GM12878 (cell line): ENCODE results near the gene PVALEF. TPM values are rescaled to one million over a fixed set of nuclear protein-coding genes. Genes with fewer than 3 reads are reported as not detected.

Experiments
- ATAC-seq: fragments of 200-7000 bp; cut with Tn5 transposase; 3 replicates; pipeline ENCODE4 v1.9.1; 2020; ENCODE audit warnings: mild to moderate bottlenecking, moderate library complexity
- BruUV-seq: library from RNA; stranded (reverse); fragments of 400-500 nt; replicated peaks from 2 replicates; lab custom pipeline; 2021; lab: Mats Ljungman, UMichigan
- CTCF ChIA-PET: fragments of 300-600 bp; sonication (Branson Sonifier 250); formaldehyde crosslinking; extraction: SDS; loops from one replicate; lab custom pipeline; 2021; ENCODE audit warnings: inconsistent platforms; lab: Yijun Ruan, JAX
- POLR2A ChIA-PET: fragments of 350-600 bp; formaldehyde crosslinking; extraction: SDS; loops from one replicate; lab custom pipeline; 2021; ENCODE audit warnings: inconsistent platforms; lab: Charles Lee
- RAD21 ChIA-PET: fragments of 300-600 bp; sonication (Branson Sonifier 250); formaldehyde crosslinking; loops from one replicate; lab custom pipeline; 2023; ENCODE audit warnings: antibody characterized with exemption; ENCODE audit not compliant: unreplicated experiment; lab: Charles Lee
- SMC1A ChIA-PET: fragments of 300-600 bp; sonication (Branson Sonifier 250); formaldehyde crosslinking; loops from one replicate; lab custom pipeline; 2023; ENCODE audit not compliant: unreplicated experiment, uncharacterized antibody; lab: Charles Lee
- DNase-seq: peaks from one replicate; pipeline ENCODE4 v3.0.0-alpha.2; 2011; ENCODE audit warnings: low read depth, low spot score
- FAIRE-seq: peaks from 3 replicates; lab custom pipeline; 2011; peaks lifted over from hg19 to GRCh38; lab: Jason Lieb, UNC
- H2AFZ ChIP-seq: 2 replicates; pipeline ENCODE4 v1.6.0; 2011; ENCODE audit warnings: low read depth, low read length, control low read depth; ENCODE audit not compliant: control insufficient read depth
- H3K27ac ChIP-seq: 2 replicates; pipeline ENCODE4 v1.5.1; 2011; ENCODE audit warnings: control low read depth; ENCODE audit not compliant: control insufficient read depth, insufficient read depth
- H3K27me3 ChIP-seq, 2 experiments: replicated peaks in 1 of 2; 2 replicates each; pipeline versions ENCODE4 v1.6.0 to v1.6.1; 2011; ENCODE audit warnings: low read length in 1 of 2; ENCODE audit not compliant: control insufficient read depth in 2 of 2, insufficient read depth in 2 of 2
- H3K36me3 ChIP-seq, 2 experiments: 2 replicates each; pipeline ENCODE4 v1.5.1; 2011; ENCODE audit warnings: low read length in 1 of 2; ENCODE audit not compliant: control insufficient read depth in 2 of 2, insufficient read depth in 2 of 2
- H3K4me1 ChIP-seq: 2 replicates; pipeline ENCODE4 v1.6.1; 2011; ENCODE audit warnings: mild to moderate bottlenecking, low read length, moderate library complexity, mixed read lengths; ENCODE audit not compliant: control insufficient read depth, insufficient read depth
- H3K4me2 ChIP-seq: 2 replicates; pipeline ENCODE4 v1.6.0; 2011; ENCODE audit warnings: control low read depth; ENCODE audit not compliant: control insufficient read depth, insufficient read depth
- H3K4me3 ChIP-seq: fragments of 200-600 bp; sonication (generic); 2 replicates; pipeline ENCODE4 v1.5.1; 2016
- H3K79me2 ChIP-seq: 2 replicates; pipeline ENCODE4 v1.6.0; 2011; ENCODE audit warnings: low read length; ENCODE audit not compliant: control insufficient read depth, insufficient read depth
- H3K9ac ChIP-seq: 2 replicates; pipeline ENCODE4 v1.8.0; 2011; ENCODE audit warnings: low read length, control low read depth, mixed read lengths; ENCODE audit not compliant: control insufficient read depth, insufficient read depth
- H3K9me3 ChIP-seq: replicated peaks from 3 replicates; pipeline ENCODE4 v1.5.1; 2011; ENCODE audit warnings: mild to moderate bottlenecking, low read length; ENCODE audit not compliant: control insufficient read depth, insufficient read depth
- H4K20me1 ChIP-seq: 2 replicates; pipeline ENCODE4 v1.6.0; 2011; ENCODE audit not compliant: control insufficient read depth, insufficient read depth
- CREM ChIP-seq: IDR thresholded peaks from 2 replicates; pipeline ENCODE4 v1.6.1; 2014; ENCODE audit warnings: antibody characterized with exemption, low read depth
- MTA2 ChIP-seq: fragments of 450-650 bp; IDR thresholded peaks from 2 replicates; pipeline ENCODE4 v1.6.1; 2016; ENCODE audit warnings: low read depth, mild to moderate bottlenecking, moderate library complexity
- MYB ChIP-seq: fragments of 150-350 bp; IDR thresholded peaks from 2 replicates; pipeline ENCODE4 v1.6.1; 2014; ENCODE audit warnings: mild to moderate bottlenecking, low read depth, low read length, borderline replicate concordance
- POLR2AphosphoS2 ChIP-seq: IDR thresholded peaks from 2 replicates; pipeline ENCODE4 v1.6.1; 2011; ENCODE audit warnings: low read depth, mild to moderate bottlenecking, low read length, improper control_type of control experiment, moderate library complexity
- WGBS: methylation state at CpG from one replicate; pipeline ENCODE4 v1.1.6; 2016; ENCODE audit warnings: low lambda C conversion rate; ENCODE audit not compliant: insufficient replicate concordance, insufficient coverage; ENCODE audit errors: missing lambda C conversion rate; 5-methylcytosine and 5-hydroxymethylcytosine counted together
- in situ Hi-C: fragments of 300-500 bp; cut with MboI; formaldehyde crosslinking; loops from 9 replicates; pipeline ENCODE4 v1.14.3; 2018; ENCODE audit warnings: mixed read lengths
- intact Hi-C: fragments of 100-400 bp; cut with micrococcal nuclease; formaldehyde crosslinking; loops from one replicate; pipeline ENCODE4 v1.14.2; 2022; ENCODE audit not compliant: unreplicated experiment
- polyA plus RNA-seq, 11 experiments: library from polyadenylated mRNA; depleted of rRNA in 4 of 11; unstranded in 6 of 11; stranded (reverse) in 5 of 11; fragments of >200 nt; fragmentation: Nextera tagmentation in 4 of 11; fragmentation: Illumina TruSeq in 1 of 11; extraction: Ambion mirVana in 4 of 11; extraction: Trizol in 1 of 11; gene quantifications; 1 replicate in 1 of 11; 2 replicates in 10 of 11; pipeline versions ENCODE4 v1.2.1 to v1.2.3, GENCODE V29; 2011 to 2016; ENCODE audit warnings: inconsistent platforms in 2 of 11, missing spikeins in 2 of 11, low read depth in 1 of 11
- total RNA-seq, 4 experiments: library from RNA; depleted of rRNA in 3 of 4; stranded (reverse); fragments of >200 nt in 3 of 4; fragmentation: Illumina TruSeq in 1 of 4; extraction: Trizol in 1 of 4; gene quantifications; 2 replicates each; pipeline versions ENCODE4 v1.2.1 to v1.2.3, GENCODE V29; 2013 to 2021
- TF ChIP-seq, protein P1 (sequence below): fragments of 450-650 bp; IDR thresholded peaks from 2 replicates; pipeline ENCODE4 v1.6.1; 2017; ENCODE audit warnings: mild to moderate bottlenecking, moderate library complexity
- TF ChIP-seq, protein P2 (sequence below): IDR thresholded peaks from 2 replicates; pipeline ENCODE4 v1.6.1; 2012; ENCODE audit warnings: mild to moderate bottlenecking, low read depth, low read length

Gene PVALEF
- total and polyA plus RNA-seq, 10 of the 15 experiments (the other 5 are each of a cell fraction or from before 2014, with no cell fraction given), result not detected

DNA sequence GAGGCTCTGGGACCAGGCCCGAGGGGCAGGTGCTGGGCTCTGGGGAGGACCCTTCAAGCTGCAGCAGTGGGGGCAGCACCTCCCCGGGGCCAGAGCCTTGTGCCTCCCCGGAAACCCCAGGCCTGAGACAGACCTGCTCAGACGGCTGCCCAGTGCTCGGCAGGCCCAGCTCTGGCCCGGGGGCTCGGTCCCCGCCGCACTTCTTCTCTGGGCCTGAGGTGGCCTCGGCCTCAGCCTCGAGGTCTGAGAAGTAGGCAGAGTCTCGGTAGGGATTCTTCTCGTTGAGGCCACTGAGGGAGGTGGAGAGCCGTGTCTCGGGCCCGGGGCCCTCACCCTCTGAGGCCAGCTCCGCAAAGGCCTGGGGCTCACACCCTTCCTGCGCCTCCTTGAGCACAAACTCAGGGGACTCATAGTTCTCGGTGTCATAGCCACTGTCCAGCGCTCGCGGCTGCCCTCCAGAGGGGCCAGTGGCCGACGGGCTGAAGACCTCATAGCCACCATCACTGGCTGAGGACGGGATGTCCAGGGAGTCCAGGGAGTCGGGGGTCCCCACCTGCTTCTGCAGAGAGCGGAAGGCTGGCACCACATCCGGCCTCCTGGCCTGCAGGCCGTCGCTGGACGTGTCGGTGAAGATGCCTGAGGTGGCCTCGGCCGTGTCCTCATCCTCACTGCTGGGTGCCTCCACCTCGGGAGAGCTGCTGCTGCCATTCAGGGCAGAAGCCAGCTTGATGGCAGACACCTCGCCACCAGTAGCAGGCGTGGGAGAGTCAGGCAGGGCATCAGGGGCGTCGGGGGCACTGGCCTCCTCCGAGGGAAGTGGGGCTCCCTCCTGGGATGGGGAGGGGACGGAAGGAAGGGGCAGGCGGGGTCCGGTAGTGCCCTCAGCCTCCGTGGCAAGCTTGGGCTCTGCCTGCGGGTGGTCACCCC lies 44.3 kb upstream of the PVALEF start:
- ChIA-PET POLR2A (no interaction called here), CTCF (interaction anchor here (0.6 kb wide), 2 partner anchors 131 to 405 kb away, joined by 3 read pairs; no protein-coding TSS in a partner anchor), RAD21 (no interaction called here), SMC1A (no interaction called here)
- BruUV-seq, result no TSS peak
- H3K27ac ChIP-seq, result no peak overlapping the region
- WGBS, result 64% methylated on average over 45 of the region's 45 CpGs
- no peaks in the 10 kb centered on the region for H3K36me3 ChIP-seq
- no peaks in the 10 kb centered on the region for H3K9me3 ChIP-seq
- DNase-seq (no peak), ATAC-seq (no peak), FAIRE-seq (no peak)
- no peak for TF ChIP-seq CREM
- in situ Hi-C loops, result no loop called here
- H3K4me3 ChIP-seq, result no peak overlapping the region
- H3K4me1 ChIP-seq, result no peaks in the 10 kb centered on the region
- H4K20me1 ChIP-seq, result no peaks in the 10 kb centered on the region
- no peak overlapping the region for H3K9ac ChIP-seq
- H3K27me3 ChIP-seq, result no peaks in the 10 kb centered on the region
- no peak overlapping the region for H3K4me2 ChIP-seq
- H2AFZ ChIP-seq, result no peak overlapping the region
- intact Hi-C loops, result no loop called here
- H3K79me2 ChIP-seq, result no peaks in the 10 kb centered on the region

DNA sequence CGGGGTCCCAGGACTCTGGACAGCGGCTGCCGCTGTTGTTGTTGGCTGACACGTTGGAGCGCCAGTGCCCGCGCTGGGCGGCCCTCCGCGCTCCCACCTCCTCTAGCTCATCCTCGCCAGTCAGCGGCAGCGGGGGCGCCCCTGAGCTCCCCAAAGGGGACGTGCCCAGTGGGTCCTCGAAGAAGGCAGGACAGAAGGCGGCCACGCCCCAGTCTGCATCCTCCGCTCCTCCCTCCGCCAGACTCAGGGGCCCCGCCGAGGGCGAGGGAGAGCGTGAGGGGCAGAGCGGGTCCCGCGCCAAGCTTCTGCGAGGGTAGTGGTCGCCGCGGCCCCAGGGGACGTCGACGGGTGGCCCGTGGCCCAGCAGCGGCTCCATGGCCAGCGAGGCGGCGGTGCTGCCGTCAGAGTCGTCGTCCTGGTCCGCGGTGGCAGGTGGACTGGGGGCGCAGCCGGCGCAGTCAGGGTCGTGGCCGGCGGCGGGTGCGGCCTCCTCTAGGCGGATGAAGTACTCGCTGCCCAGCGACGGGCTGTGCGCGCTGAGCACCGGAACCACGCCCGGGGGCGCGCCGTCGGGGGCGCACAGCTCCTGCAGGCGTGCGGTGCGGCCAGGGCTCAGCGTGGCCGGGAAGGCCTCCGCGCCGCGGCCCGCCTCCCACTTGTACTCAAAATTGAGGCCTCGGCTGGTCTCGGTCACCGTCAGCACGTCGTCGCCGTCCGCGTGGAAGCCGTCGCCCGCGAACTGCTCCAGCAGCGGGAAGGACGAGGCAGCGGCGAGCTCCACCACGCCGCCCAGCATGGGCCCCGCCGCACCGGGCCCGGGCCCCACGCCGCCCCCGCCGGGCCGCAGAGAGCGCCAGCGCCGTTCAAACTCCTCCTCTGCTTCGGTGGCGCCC lies 43.2 kb upstream of the PVALEF start:
- DNase-seq (no peak), ATAC-seq (no peak), FAIRE-seq (no peak)
- SMC1A ChIA-PET, result no interaction called here
- H3K27me3 ChIP-seq, result no peaks in the 10 kb centered on the region
- in situ Hi-C loops (no loop called here), intact Hi-C loops (no loop called here)
- no peak overlapping the region for H3K9ac ChIP-seq
- POLR2A ChIA-PET, result no interaction called here
- no peaks in the 10 kb centered on the region for H4K20me1 ChIP-seq
- H3K9me3 ChIP-seq, result no peaks in the 10 kb centered on the region
- RAD21 ChIA-PET, result no interaction called here
- no peak overlapping the region for H3K4me2 ChIP-seq
- CTCF ChIA-PET, result no interaction called here
- no peak overlapping the region for H3K4me3 ChIP-seq
- H3K27ac ChIP-seq, result no peak overlapping the region
- H3K4me1 ChIP-seq, result no peaks in the 10 kb centered on the region
- WGBS, result 88% methylated on average over 64 of the region's 109 CpGs
- no TSS peak for BruUV-seq
- H3K79me2 ChIP-seq, result no peaks in the 10 kb centered on the region
- H3K36me3 ChIP-seq, result no peaks in the 10 kb centered on the region
- H2AFZ ChIP-seq, result no peak overlapping the region
- TF ChIP-seq POLR2AphosphoS2 (no peak), MTA2 (no peak), MYB (no peak)
- TF ChIP-seq, protein P1, sequence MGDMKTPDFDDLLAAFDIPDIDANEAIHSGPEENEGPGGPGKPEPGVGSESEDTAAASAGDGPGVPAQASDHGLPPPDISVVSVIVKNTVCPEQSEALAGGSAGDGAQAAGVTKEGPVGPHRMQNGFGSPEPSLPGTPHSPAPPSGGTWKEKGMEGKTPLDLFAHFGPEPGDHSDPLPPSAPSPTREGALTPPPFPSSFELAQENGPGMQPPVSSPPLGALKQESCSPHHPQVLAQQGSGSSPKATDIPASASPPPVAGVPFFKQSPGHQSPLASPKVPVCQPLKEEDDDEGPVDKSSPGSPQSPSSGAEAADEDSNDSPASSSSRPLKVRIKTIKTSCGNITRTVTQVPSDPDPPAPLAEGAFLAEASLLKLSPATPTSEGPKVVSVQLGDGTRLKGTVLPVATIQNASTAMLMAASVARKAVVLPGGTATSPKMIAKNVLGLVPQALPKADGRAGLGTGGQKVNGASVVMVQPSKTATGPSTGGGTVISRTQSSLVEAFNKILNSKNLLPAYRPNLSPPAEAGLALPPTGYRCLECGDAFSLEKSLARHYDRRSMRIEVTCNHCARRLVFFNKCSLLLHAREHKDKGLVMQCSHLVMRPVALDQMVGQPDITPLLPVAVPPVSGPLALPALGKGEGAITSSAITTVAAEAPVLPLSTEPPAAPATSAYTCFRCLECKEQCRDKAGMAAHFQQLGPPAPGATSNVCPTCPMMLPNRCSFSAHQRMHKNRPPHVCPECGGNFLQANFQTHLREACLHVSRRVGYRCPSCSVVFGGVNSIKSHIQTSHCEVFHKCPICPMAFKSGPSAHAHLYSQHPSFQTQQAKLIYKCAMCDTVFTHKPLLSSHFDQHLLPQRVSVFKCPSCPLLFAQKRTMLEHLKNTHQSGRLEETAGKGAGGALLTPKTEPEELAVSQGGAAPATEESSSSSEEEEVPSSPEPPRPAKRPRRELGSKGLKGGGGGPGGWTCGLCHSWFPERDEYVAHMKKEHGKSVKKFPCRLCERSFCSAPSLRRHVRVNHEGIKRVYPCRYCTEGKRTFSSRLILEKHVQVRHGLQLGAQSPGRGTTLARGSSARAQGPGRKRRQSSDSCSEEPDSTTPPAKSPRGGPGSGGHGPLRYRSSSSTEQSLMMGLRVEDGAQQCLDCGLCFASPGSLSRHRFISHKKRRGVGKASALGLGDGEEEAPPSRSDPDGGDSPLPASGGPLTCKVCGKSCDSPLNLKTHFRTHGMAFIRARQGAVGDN, result no peak
- TF ChIP-seq, protein P2, sequence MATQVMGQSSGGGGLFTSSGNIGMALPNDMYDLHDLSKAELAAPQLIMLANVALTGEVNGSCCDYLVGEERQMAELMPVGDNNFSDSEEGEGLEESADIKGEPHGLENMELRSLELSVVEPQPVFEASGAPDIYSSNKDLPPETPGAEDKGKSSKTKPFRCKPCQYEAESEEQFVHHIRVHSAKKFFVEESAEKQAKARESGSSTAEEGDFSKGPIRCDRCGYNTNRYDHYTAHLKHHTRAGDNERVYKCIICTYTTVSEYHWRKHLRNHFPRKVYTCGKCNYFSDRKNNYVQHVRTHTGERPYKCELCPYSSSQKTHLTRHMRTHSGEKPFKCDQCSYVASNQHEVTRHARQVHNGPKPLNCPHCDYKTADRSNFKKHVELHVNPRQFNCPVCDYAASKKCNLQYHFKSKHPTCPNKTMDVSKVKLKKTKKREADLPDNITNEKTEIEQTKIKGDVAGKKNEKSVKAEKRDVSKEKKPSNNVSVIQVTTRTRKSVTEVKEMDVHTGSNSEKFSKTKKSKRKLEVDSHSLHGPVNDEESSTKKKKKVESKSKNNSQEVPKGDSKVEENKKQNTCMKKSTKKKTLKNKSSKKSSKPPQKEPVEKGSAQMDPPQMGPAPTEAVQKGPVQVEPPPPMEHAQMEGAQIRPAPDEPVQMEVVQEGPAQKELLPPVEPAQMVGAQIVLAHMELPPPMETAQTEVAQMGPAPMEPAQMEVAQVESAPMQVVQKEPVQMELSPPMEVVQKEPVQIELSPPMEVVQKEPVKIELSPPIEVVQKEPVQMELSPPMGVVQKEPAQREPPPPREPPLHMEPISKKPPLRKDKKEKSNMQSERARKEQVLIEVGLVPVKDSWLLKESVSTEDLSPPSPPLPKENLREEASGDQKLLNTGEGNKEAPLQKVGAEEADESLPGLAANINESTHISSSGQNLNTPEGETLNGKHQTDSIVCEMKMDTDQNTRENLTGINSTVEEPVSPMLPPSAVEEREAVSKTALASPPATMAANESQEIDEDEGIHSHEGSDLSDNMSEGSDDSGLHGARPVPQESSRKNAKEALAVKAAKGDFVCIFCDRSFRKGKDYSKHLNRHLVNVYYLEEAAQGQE, result no peak
